ENCODE results near the gene CNTROB. TPM values are rescaled to one million over a fixed set of nuclear protein-coding genes. Genes with fewer than 3 reads are reported as not detected.

The CNTROB gene
- total RNA-seq, 1 experiment from 2014 or later: 27.5 TPM

DNA sequence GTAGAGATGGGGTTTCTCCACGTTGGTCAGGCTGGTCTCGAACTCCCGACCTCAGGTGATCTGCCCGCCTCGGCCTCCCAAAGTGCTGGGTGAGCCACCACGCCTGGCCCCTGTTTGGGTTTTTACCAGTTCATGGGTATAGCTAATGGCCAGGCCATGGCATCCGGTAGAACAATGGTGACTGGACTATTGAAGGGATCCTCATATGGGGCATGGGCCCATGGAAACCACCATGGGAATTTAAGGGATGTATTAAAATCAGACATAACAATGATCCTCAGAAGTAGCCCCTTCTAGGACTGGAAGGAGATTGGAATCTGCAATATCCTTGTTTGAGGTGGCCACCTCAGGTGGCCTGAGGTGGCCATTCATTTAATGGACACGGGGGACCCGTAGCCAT lies 52.9 kb downstream of the CNTROB start:
- intact Hi-C loops (cut with micrococcal nuclease): loop anchor here (5.0 kb wide), 1 partner anchor 53 kb away; the partner anchor contains the start of genes CNTROB and TRAPPC1
- ATAC-seq: no peak
- POLR2A ChIA-PET (ENCODE audit: unreplicated experiment): no interaction called here

DNA sequence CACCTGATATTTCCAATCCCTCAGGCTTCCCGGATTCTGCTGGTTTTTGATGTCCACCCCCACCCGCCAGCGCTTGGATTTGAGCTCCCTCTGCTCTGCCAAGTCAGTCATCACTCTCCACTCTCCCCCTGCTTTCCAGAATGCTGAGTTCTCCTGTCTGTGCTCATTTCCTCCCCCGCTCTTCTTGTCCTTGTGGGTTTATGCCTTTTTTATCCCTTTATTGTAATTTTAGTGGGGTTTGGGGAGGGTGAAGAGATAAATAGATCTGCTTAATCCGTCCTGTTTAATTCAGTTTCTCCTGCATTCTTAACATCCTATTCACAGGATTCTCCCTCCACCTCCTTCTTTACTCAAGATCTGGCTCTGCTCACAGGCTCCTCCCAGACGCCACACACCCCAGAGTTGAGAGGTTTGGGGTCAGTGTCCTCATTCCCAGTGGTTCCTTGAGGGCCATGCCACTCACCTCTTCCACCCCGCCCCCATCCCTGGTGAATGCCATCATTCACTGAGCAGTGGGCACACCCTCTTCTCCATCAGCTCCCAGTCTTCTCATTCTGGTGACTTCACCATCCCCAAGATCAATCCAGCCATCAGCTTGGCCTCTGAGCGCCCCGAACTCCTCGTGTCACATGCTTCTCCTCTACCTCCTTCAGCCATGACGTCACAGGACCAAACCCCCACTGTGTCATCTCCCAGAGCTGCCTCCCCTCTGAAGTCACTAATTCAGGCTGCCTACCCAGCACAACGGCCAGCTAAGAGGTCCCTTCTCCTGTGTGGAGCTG lies 55.3 kb downstream of the CNTROB start:
- Histone ChIP-seq H3F3A (ENCODE audit: low read length, unreplicated experiment) (no peaks in the 10 kb centered on the region), H3K4me2 (ENCODE audit: low read length) (no peak overlapping the region), H3K36me3 (ENCODE audit: low read depth, low read length) (no peaks in the 10 kb centered on the region), H4K20me1 (ENCODE audit: low read length) (no peaks in the 10 kb centered on the region), H3K9me3 (ENCODE audit: low read length) (no peaks in the 10 kb centered on the region), H3K9me2 (replicated peaks; ENCODE audit: low read length) (no peaks in the 10 kb centered on the region), H3K27me3 (ENCODE audit: low read length) (no peaks in the 10 kb centered on the region), H3K4me1 (ENCODE audit: insufficient read depth, low read length) (peaks cover 5% of the 10 kb centered on the region), H3K9ac (ENCODE audit: low read length) (no peak overlapping the region), H3K79me2 (ENCODE audit: low read length) (no peaks in the 10 kb centered on the region), H3K4me3 (ENCODE audit: low read length) (no peak overlapping the region), H2AFZ (ENCODE audit: low read length) (no peak overlapping the region), H3K27ac (ENCODE audit: low read length) (no peak overlapping the region)
- DNase-seq: no peak
- CTCF ChIA-PET: no interaction called here
- TF ChIP-seq, protein P1, sequence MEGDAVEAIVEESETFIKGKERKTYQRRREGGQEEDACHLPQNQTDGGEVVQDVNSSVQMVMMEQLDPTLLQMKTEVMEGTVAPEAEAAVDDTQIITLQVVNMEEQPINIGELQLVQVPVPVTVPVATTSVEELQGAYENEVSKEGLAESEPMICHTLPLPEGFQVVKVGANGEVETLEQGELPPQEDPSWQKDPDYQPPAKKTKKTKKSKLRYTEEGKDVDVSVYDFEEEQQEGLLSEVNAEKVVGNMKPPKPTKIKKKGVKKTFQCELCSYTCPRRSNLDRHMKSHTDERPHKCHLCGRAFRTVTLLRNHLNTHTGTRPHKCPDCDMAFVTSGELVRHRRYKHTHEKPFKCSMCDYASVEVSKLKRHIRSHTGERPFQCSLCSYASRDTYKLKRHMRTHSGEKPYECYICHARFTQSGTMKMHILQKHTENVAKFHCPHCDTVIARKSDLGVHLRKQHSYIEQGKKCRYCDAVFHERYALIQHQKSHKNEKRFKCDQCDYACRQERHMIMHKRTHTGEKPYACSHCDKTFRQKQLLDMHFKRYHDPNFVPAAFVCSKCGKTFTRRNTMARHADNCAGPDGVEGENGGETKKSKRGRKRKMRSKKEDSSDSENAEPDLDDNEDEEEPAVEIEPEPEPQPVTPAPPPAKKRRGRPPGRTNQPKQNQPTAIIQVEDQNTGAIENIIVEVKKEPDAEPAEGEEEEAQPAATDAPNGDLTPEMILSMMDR (conservative IDR thresholded peaks at IDR 0.05; ENCODE audit: low read depth, low read length): no peak
- no peak for TF ChIP-seq EZH2 (IDR thresholded peaks at IDR 0.05; ENCODE audit: low read length, unreplicated experiment)
- no peak for TF ChIP-seq EZH2phosphoT487 (IDR thresholded peaks at IDR 0.05; ENCODE audit: borderline replicate concordance, low read length)
- POLR2A ChIA-PET (ENCODE audit: unreplicated experiment): no interaction called here
- intact Hi-C loops (cut with micrococcal nuclease): no loop called here
- ATAC-seq: no peak
- no TSS peak for BruUV-seq (replicated peaks)

More for the DNA sequence above, 52.9 kb downstream of the CNTROB start:
- no peaks in the 10 kb centered on the region for H3K27me3 ChIP-seq (ENCODE audit: low read length)
- no peak overlapping the region for H3K4me3 ChIP-seq (ENCODE audit: low read length)
- DNase-seq: no peak
- CTCF ChIA-PET: no interaction called here
- H3K9me2 ChIP-seq (replicated peaks; ENCODE audit: low read length): no peaks in the 10 kb centered on the region
- H3K9me3 ChIP-seq (ENCODE audit: low read length): no peaks in the 10 kb centered on the region
- H2AFZ ChIP-seq (ENCODE audit: low read length): no peak overlapping the region
- peaks cover 12% of the 10 kb centered on the region for H3K4me1 ChIP-seq (ENCODE audit: insufficient read depth, low read length)
- TF ChIP-seq, protein P1 (conservative IDR thresholded peaks at IDR 0.05; ENCODE audit: low read depth, low read length): no peak
- TF ChIP-seq EZH2phosphoT487 (IDR thresholded peaks at IDR 0.05; ENCODE audit: borderline replicate concordance, low read length): no peak
- no peak for TF ChIP-seq EZH2 (IDR thresholded peaks at IDR 0.05; ENCODE audit: low read length, unreplicated experiment)
- H3K79me2 ChIP-seq (ENCODE audit: low read length): no peaks in the 10 kb centered on the region
- H3K36me3 ChIP-seq (ENCODE audit: low read depth, low read length): no peaks in the 10 kb centered on the region
- H3K27ac ChIP-seq (ENCODE audit: low read length): no peak overlapping the region
- H3K9ac ChIP-seq (ENCODE audit: low read length): no peak overlapping the region
- H3F3A ChIP-seq (ENCODE audit: low read length, unreplicated experiment): no peaks in the 10 kb centered on the region
- H3K4me2 ChIP-seq (ENCODE audit: low read length): no peak overlapping the region
- no peaks in the 10 kb centered on the region for H4K20me1 ChIP-seq (ENCODE audit: low read length)
- BruUV-seq (replicated peaks): no TSS peak

DNA sequence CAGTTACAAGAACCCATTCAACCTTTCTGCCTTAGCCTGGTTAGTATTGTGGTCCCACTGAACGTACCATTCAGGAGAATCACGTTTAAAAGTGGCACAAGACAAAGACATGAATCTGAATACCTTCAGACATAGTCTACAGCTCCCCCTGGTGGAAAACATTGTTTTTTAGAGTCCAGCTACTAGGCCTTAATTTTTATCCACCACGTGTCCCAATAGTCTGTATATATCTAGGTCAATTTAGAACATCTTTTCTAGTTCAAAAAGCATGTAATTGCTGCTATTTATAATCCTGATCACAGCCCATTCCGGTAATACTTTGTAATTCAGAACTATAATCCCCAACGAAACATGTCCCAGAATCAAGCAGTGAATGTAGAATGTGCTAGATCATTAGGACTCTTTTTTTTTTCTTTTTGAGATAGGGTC lies 56.8 kb downstream of the CNTROB start:
- Histone ChIP-seq H3K9me2 (replicated peaks; ENCODE audit: low read length) (no peaks in the 10 kb centered on the region), H3K4me2 (ENCODE audit: low read length) (no peak overlapping the region), H3K9ac (ENCODE audit: low read length) (no peak overlapping the region), H3K4me1 (ENCODE audit: insufficient read depth, low read length) (peaks cover 7% of the 10 kb centered on the region; the same call in 1 of the 2 replicates), H4K20me1 (ENCODE audit: low read length) (no peaks in the 10 kb centered on the region), H3K27ac (ENCODE audit: low read length) (no peak overlapping the region), H3K27me3 (ENCODE audit: low read length) (no peaks in the 10 kb centered on the region), H3K79me2 (ENCODE audit: low read length) (no peaks in the 10 kb centered on the region), H3K4me3 (ENCODE audit: low read length) (no peak overlapping the region), H3K36me3 (ENCODE audit: low read depth, low read length) (no peaks in the 10 kb centered on the region), H3K9me3 (ENCODE audit: low read length) (no peaks in the 10 kb centered on the region), H3F3A (ENCODE audit: low read length, unreplicated experiment) (no peaks in the 10 kb centered on the region), H2AFZ (ENCODE audit: low read length) (peak overlapping the region; percentile 45)
- TF ChIP-seq EZH2 (IDR thresholded peaks at IDR 0.05; ENCODE audit: low read length, unreplicated experiment) (no peak), EZH2phosphoT487 (IDR thresholded peaks at IDR 0.05; ENCODE audit: borderline replicate concordance, low read length) (no peak)
- TF ChIP-seq, protein P1 (conservative IDR thresholded peaks at IDR 0.05; ENCODE audit: low read depth, low read length): peak; percentile 62
- ChIA-PET CTCF (interaction anchor here (0.5 to 1.6 kb wide), 6 partner anchors 16 to 164 kb away, joined by 3 to 8 read pairs (median 4); partner anchors contain the start of genes CNTROB and TRAPPC1), POLR2A (ENCODE audit: unreplicated experiment) (no interaction called here)
- peak; percentile 92 for DNase-seq
- ATAC-seq: peak; percentile 56
- intact Hi-C loops (cut with micrococcal nuclease): loop anchor here (1.0 to 2.0 kb wide), 3 partner anchors 68 to 126 kb away; no protein-coding TSS in a partner anchor
- BruUV-seq (replicated peaks): no TSS peak

All from PC-3 (cell line).